ENCODE measurements around the gene TBC1D10B.

DNA sequence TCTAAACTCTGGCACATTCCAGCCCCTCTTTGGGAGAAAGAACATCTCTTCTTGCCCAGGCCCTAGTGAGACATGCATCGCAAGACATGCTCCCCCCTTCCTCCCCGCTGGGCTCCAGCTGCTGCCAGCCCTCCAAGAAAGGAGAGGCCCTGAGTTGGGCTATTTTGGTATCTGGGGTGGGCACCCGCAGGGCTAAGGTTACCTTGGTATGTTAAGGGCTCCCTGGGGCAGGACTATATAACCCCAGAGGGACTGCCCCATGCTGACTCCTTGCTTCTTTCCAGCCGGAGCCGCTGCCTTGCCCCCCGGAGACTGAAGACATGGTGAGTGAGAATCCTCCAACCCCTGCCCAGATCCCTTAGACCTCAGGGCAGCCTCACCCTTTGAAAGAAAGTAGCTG, 4.2 kb upstream of the TBC1D10B start, which contains the start of gene MYL11:
- no peak for TF ChIP-seq RFX5 (IDR thresholded peaks at IDR 0.05; ENCODE audit: low read depth, low read length)
- no peak for TF ChIP-seq NCOA6 (IDR thresholded peaks at IDR 0.05)
- no peak for TF ChIP-seq POLR2AphosphoS5 (IDR thresholded peaks at IDR 0.05; ENCODE audit: control insufficient read depth, insufficient read depth, low read depth, low read length)
- TF ChIP-seq, protein P1, sequence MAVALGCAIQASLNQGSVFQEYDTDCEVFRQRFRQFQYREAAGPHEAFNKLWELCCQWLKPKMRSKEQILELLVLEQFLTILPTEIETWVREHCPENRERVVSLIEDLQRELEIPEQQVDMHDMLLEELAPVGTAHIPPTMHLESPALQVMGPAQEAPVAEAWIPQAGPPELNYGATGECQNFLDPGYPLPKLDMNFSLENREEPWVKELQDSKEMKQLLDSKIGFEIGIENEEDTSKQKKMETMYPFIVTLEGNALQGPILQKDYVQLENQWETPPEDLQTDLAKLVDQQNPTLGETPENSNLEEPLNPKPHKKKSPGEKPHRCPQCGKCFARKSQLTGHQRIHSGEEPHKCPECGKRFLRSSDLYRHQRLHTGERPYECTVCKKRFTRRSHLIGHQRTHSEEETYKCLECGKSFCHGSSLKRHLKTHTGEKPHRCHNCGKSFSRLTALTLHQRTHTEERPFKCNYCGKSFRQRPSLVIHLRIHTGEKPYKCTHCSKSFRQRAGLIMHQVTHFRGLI (CRISPR knock-in tag; IDR thresholded peaks at IDR 0.05), result no peak
- TF ChIP-seq, protein P2, sequence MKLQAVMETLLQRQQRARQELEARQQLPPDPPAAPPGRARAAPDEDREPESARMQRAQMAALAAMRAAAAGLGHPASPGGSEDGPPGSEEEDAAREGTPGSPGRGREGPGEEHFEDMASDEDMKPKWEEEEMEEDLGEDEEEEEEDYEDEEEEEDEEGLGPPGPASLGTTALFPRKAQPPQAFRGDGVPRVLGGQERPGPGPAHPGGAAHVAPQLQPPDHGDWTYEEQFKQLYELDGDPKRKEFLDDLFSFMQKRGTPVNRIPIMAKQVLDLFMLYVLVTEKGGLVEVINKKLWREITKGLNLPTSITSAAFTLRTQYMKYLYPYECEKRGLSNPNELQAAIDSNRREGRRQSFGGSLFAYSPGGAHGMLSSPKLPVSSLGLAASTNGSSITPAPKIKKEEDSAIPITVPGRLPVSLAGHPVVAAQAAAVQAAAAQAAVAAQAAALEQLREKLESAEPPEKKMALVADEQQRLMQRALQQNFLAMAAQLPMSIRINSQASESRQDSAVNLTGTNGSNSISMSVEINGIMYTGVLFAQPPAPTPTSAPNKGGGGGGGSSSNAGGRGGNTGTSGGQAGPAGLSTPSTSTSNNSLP (IDR thresholded peaks at IDR 0.05; ENCODE audit: borderline replicate concordance, low read depth, low read length), result no peak
- no peak for TF ChIP-seq ZNF707 (CRISPR knock-in tag; conservative IDR thresholded peaks at IDR 0.05)
- TF ChIP-seq ZBTB7A (IDR thresholded peaks at IDR 0.05; ENCODE audit: borderline replicate concordance, control insufficient read depth, low read depth, low read length), result no peak
- TF ChIP-seq, protein P3, sequence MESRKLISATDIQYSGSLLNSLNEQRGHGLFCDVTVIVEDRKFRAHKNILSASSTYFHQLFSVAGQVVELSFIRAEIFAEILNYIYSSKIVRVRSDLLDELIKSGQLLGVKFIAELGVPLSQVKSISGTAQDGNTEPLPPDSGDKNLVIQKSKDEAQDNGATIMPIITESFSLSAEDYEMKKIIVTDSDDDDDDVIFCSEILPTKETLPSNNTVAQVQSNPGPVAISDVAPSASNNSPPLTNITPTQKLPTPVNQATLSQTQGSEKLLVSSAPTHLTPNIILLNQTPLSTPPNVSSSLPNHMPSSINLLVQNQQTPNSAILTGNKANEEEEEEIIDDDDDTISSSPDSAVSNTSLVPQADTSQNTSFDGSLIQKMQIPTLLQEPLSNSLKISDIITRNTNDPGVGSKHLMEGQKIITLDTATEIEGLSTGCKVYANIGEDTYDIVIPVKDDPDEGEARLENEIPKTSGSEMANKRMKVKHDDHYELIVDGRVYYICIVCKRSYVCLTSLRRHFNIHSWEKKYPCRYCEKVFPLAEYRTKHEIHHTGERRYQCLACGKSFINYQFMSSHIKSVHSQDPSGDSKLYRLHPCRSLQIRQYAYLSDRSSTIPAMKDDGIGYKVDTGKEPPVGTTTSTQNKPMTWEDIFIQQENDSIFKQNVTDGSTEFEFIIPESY (CRISPR knock-in tag; IDR thresholded peaks at IDR 0.05), result no peak
- TF ChIP-seq, protein P4, sequence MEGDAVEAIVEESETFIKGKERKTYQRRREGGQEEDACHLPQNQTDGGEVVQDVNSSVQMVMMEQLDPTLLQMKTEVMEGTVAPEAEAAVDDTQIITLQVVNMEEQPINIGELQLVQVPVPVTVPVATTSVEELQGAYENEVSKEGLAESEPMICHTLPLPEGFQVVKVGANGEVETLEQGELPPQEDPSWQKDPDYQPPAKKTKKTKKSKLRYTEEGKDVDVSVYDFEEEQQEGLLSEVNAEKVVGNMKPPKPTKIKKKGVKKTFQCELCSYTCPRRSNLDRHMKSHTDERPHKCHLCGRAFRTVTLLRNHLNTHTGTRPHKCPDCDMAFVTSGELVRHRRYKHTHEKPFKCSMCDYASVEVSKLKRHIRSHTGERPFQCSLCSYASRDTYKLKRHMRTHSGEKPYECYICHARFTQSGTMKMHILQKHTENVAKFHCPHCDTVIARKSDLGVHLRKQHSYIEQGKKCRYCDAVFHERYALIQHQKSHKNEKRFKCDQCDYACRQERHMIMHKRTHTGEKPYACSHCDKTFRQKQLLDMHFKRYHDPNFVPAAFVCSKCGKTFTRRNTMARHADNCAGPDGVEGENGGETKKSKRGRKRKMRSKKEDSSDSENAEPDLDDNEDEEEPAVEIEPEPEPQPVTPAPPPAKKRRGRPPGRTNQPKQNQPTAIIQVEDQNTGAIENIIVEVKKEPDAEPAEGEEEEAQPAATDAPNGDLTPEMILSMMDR (IDR thresholded peaks at IDR 0.05 in 2 of 3, conservative IDR thresholded peaks at IDR 0.05 in 1 of 3; ENCODE audit: insufficient read depth in 2 of 3, low read depth in 1 of 3, low read length in 3 of 3), result no peak
- TF ChIP-seq, protein P5, sequence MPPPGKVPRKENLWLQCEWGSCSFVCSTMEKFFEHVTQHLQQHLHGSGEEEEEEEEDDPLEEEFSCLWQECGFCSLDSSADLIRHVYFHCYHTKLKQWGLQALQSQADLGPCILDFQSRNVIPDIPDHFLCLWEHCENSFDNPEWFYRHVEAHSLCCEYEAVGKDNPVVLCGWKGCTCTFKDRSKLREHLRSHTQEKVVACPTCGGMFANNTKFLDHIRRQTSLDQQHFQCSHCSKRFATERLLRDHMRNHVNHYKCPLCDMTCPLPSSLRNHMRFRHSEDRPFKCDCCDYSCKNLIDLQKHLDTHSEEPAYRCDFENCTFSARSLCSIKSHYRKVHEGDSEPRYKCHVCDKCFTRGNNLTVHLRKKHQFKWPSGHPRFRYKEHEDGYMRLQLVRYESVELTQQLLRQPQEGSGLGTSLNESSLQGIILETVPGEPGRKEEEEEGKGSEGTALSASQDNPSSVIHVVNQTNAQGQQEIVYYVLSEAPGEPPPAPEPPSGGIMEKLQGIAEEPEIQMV (tag; conservative IDR thresholded peaks at IDR 0.05; ENCODE audit: low read depth), result no peak
- TF ChIP-seq ZNF668 (CRISPR knock-in tag; IDR thresholded peaks at IDR 0.05), result no peak
- no peak for TF ChIP-seq TCF7L2 (IDR thresholded peaks at IDR 0.05; ENCODE audit: low read depth, low read length)
- no peak for TF ChIP-seq EZH2 (IDR thresholded peaks at IDR 0.05; ENCODE audit: borderline replicate concordance, low read depth, low read length)
- TF ChIP-seq, protein P6, sequence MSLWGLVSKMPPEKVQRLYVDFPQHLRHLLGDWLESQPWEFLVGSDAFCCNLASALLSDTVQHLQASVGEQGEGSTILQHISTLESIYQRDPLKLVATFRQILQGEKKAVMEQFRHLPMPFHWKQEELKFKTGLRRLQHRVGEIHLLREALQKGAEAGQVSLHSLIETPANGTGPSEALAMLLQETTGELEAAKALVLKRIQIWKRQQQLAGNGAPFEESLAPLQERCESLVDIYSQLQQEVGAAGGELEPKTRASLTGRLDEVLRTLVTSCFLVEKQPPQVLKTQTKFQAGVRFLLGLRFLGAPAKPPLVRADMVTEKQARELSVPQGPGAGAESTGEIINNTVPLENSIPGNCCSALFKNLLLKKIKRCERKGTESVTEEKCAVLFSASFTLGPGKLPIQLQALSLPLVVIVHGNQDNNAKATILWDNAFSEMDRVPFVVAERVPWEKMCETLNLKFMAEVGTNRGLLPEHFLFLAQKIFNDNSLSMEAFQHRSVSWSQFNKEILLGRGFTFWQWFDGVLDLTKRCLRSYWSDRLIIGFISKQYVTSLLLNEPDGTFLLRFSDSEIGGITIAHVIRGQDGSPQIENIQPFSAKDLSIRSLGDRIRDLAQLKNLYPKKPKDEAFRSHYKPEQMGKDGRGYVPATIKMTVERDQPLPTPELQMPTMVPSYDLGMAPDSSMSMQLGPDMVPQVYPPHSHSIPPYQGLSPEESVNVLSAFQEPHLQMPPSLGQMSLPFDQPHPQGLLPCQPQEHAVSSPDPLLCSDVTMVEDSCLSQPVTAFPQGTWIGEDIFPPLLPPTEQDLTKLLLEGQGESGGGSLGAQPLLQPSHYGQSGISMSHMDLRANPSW (CRISPR knock-in tag; IDR thresholded peaks at IDR 0.05), result no peak

Measured in K562 (cell line).